ENCODE data around the gene CYP3A5. TPM values are rescaled to one million over a fixed set of nuclear protein-coding genes. Genes with fewer than 3 reads are reported as not detected.

The CYP3A5 gene
- total and polyA plus RNA-seq, 2 of the 13 experiments (the other 11 are each of a cell fraction or from before 2014, with no cell fraction given): 5.7 to 9.3 TPM

- TF ChIP-seq ZNF503 (CRISPR knock-in tag; IDR thresholded peaks at IDR 0.05): no peak
- TF ChIP-seq NR2F6 (IDR thresholded peaks at IDR 0.05): 0 out of 2 replicates have a peak, but pooled peaks have one; percentile 11
- no peak for TF ChIP-seq NR2F6 (CRISPR knock-in tag; IDR thresholded peaks at IDR 0.05)
- peak; percentile 78; the same call in 1 of the 2 replicates for TF ChIP-seq HMG20A (CRISPR knock-in tag; IDR thresholded peaks at IDR 0.05; ENCODE audit: borderline replicate concordance)
- peak; percentile 65 for TF ChIP-seq ZMYM2 (CRISPR knock-in tag; IDR thresholded peaks at IDR 0.05)
- peak; percentile 78; the same call in 1 of the 2 replicates for TF ChIP-seq ZNF792 (CRISPR knock-in tag; IDR thresholded peaks at IDR 0.05)
- TF ChIP-seq GABPA (IDR thresholded peaks at IDR 0.05; ENCODE audit: low read depth, low read length): no peak
- TF ChIP-seq GABPA (CRISPR knock-in tag; IDR thresholded peaks at IDR 0.05; ENCODE audit: low read depth): peak; percentile 45; the same call in 1 of the 2 replicates
- no peak for TF ChIP-seq ZNF678 (CRISPR knock-in tag; IDR thresholded peaks at IDR 0.05)
- peak; percentile 76 for TF ChIP-seq IKZF5 (CRISPR knock-in tag; IDR thresholded peaks at IDR 0.05)
- TF ChIP-seq TFE3 (CRISPR knock-in tag; IDR thresholded peaks at IDR 0.05): peak; percentile 56; the same call in 1 of the 2 replicates
- peak; percentile 73; the same call in 1 of the 2 replicates for TF ChIP-seq SOX5 (CRISPR knock-in tag; IDR thresholded peaks at IDR 0.05; ENCODE audit: borderline replicate concordance)
- peak; percentile 65 for TF ChIP-seq KAT8 (CRISPR knock-in tag; IDR thresholded peaks at IDR 0.05)
- TF ChIP-seq TEAD3 (CRISPR knock-in tag; optimal IDR thresholded peaks at IDR 0.05; ENCODE audit: borderline replicate concordance): peak; percentile 31
- TF ChIP-seq FOXA3 (CRISPR knock-in tag; IDR thresholded peaks at IDR 0.05): peak; percentile 82
- no peak for TF ChIP-seq ZNF839 (CRISPR knock-in tag; IDR thresholded peaks at IDR 0.05; ENCODE audit: borderline replicate concordance)
- TF ChIP-seq CREB1 (IDR thresholded peaks at IDR 0.05): no peak
- TF ChIP-seq CREB1 (CRISPR knock-in tag; IDR thresholded peaks at IDR 0.05): 0 out of 2 replicates have a peak, but pooled peaks have one; percentile 43
- TF ChIP-seq ARID3A (IDR thresholded peaks at IDR 0.05; ENCODE audit: low read depth, low read length): peak; percentile 61; the same call in 1 of the 2 replicates
- TF ChIP-seq NCOA1 (CRISPR knock-in tag; IDR thresholded peaks at IDR 0.05): no peak
- TF ChIP-seq ELF1 (CRISPR knock-in tag; IDR thresholded peaks at IDR 0.05): 0 out of 2 replicates have a peak, but pooled peaks have one; percentile 23
- no peak for TF ChIP-seq MTERF4 (CRISPR knock-in tag; IDR thresholded peaks at IDR 0.05)
- TF ChIP-seq NFKBIZ (CRISPR knock-in tag; IDR thresholded peaks at IDR 0.05): 0 out of 2 replicates have a peak, but pooled peaks have one; percentile 49
- TF ChIP-seq MEIS1 (CRISPR knock-in tag; IDR thresholded peaks at IDR 0.05; ENCODE audit: borderline replicate concordance): 0 out of 2 replicates have a peak, but pooled peaks have one; percentile 28
Measured at GRCh38 chr7:99719996-99720769, 40.4 kb upstream of the CYP3A5 start (continued).

Measured in HepG2 (cell line).